Measurements from ENCODE around the gene EPGN.

The EPGN gene

DNA sequence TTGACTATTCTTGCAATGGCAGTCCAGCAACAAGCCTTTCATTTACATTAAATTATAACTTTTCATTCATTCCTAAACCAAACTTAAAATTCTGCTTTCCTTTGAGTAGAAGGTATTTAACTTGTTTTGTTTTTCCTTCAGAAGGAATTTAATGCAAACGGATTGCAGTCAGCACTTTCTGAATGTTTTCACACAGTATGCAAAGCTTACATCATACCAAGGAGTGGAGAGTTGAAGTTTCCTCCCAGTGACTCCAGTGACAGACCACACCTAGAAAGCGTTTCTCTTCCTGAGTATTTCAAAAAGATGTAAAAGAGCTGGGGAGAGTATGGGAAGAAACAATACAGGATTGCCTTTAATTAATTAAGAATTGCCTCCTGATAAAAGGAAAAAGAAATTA is 8.1 kb downstream of the EPGN start:
- peak; percentile 71 for DNase-seq (ENCODE audit: low read depth)
- H3K4me3 ChIP-seq (ENCODE audit: low read depth, low read length), result no peak overlapping the region
- TF ChIP-seq, protein P1, sequence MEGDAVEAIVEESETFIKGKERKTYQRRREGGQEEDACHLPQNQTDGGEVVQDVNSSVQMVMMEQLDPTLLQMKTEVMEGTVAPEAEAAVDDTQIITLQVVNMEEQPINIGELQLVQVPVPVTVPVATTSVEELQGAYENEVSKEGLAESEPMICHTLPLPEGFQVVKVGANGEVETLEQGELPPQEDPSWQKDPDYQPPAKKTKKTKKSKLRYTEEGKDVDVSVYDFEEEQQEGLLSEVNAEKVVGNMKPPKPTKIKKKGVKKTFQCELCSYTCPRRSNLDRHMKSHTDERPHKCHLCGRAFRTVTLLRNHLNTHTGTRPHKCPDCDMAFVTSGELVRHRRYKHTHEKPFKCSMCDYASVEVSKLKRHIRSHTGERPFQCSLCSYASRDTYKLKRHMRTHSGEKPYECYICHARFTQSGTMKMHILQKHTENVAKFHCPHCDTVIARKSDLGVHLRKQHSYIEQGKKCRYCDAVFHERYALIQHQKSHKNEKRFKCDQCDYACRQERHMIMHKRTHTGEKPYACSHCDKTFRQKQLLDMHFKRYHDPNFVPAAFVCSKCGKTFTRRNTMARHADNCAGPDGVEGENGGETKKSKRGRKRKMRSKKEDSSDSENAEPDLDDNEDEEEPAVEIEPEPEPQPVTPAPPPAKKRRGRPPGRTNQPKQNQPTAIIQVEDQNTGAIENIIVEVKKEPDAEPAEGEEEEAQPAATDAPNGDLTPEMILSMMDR (conservative IDR thresholded peaks at IDR 0.05; ENCODE audit: low read depth, low read length), result no peak

DNA sequence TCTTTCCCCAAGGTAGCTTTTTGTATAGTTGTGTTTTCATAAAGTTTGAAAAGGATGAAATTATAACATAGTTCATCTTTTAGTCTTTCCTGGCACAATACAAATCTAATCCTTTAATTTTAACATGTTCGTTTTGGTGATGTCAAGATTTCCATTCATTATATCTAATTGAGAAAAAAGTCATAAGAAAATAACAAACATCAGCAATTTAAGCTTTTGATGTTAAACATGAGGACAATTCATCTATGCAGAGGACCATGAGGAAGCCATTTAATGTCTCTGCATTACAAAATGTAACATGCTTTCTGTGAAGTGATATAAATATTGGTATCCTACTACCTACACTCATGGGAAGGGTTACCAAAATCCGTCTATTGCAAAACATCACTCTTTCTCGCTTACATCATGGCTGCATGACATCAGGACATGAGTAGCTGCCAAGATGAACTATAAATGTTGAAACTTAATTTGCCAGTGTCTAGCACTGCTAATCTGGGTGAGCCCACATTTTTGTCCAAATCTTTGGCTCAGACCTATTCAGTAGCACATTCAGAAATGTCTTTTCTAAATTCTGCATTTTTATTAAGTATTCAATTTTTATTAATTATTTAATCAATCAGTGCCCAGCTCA is 9.5 kb downstream of the EPGN start:
- no peak overlapping the region for H3K4me3 ChIP-seq (ENCODE audit: low read depth, low read length)
- DNase-seq (ENCODE audit: low read depth), result no peak
- TF ChIP-seq, protein P1 (conservative IDR thresholded peaks at IDR 0.05; ENCODE audit: low read depth, low read length), result no peak

DNA sequence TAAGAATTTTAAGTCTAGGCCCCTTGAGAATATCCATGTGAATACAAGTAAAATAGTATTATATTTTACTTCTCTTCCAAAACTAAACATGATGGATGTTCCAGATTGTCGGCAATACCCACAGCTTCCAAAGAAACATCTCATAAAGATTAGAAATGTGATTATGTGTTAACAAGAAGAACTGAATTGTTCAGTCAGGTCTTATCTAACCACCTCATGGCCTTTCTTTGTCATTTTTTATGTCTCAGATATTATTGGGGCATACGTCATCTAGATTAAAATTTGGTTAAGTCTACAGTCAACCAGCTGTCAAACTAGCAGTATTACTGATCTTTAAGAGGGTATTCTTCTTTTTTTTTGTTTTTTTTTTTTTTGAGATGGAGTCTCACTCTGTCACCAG is 10.0 kb downstream of the EPGN start:
- H3K4me3 ChIP-seq (ENCODE audit: low read depth, low read length), result no peak overlapping the region
- TF ChIP-seq, protein P1 (conservative IDR thresholded peaks at IDR 0.05; ENCODE audit: low read depth, low read length), result no peak
- DNase-seq (ENCODE audit: low read depth), result no peak

DNA sequence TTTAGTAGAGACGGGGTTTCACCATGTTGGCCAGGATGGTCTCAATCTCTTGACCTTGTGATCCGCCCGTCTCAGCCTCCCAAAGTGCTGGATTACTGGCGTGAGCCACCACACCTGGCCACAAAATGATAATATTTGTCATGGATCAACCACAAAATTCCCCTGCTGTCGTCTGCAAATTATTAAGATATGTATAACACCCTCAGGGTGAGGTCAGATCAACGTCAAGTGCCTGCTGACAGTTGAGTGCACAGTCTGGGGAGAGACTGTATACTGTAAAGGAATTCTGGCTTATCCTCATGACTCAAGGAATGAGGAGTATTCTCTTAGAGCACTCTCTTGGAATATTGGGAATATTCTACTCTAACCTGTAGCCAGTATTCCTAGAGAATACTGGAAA is 11.2 kb downstream of the EPGN start:
- H3K4me3 ChIP-seq (ENCODE audit: low read depth, low read length), result no peak overlapping the region
- no peak for DNase-seq (ENCODE audit: low read depth)
- TF ChIP-seq, protein P1 (conservative IDR thresholded peaks at IDR 0.05; ENCODE audit: low read depth, low read length), result no peak

DNA sequence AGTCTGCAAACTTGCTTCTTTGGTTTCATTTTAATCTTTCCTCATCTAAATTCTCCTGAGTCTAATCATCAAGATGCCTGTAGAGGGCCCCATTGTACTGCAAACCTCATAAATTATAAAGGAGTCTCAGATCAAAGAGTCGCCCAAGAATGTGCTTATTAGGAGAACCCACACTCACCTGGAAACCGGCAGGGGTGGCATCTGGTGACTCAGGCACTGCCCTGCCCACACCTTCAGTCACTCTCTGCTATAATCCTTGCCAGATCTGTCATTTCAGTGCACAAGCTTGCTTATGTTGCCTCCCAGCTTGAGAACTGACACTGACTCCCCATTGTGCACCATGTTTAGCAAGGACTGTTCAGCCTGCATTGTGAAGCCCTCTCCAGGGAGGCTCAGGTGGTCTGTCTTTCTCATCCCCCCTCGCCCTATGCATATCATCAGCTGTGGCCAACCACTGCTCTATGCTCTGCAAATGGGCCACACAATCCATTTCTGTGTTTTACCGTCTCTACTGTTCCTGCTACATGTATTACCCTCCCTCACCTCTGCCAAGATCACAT is 12.4 kb downstream of the EPGN start:
- peak; percentile 82 for DNase-seq (ENCODE audit: low read depth)
- peak overlapping the region; percentile 22 for H3K4me3 ChIP-seq (ENCODE audit: low read depth, low read length)
- TF ChIP-seq, protein P1 (conservative IDR thresholded peaks at IDR 0.05; ENCODE audit: low read depth, low read length), result peak; percentile 69

DNA sequence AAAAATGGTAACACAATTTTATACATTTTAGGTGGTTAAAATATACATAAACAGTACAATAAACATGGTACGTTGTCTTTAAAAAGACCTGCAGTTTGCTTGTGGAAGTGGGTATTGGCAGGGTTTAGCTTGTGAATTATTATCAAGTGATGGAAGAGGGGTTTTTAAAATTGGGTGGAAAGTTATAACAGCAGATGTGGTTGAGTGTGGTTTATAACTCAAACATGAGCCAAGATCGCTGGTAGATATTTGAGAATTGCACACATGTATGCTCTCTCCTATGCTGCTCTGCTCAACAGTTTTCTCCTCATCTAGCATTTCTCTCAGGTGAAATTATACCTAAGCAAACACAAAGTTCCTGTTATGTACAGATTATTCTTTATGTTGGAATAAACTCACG is 14.0 kb downstream of the EPGN start:
- TF ChIP-seq, protein P1 (conservative IDR thresholded peaks at IDR 0.05; ENCODE audit: low read depth, low read length), result no peak
- no peak overlapping the region for H3K4me3 ChIP-seq (ENCODE audit: low read depth, low read length)
- no peak for DNase-seq (ENCODE audit: low read depth)

DNA sequence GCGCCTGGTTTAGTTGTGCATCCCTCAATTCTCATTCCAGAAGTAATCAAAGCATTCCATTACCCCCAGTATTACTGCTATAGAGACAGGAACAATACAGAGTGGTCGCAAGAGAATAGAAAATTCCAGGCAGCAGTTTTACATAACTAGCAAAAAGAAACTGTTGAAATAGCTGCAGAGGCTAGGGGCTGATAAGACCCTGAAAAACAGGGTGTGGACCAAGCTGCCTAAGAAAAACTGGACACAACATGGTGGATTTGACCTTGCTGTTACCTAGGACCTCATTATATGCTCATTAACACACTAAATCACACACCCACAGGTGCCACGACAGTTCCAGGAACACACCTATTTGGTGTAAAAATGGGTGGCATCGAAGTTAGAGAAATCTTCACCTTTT is 15.4 kb downstream of the EPGN start:
- no peak overlapping the region for H3K4me3 ChIP-seq (ENCODE audit: low read depth, low read length)
- TF ChIP-seq, protein P1 (conservative IDR thresholded peaks at IDR 0.05; ENCODE audit: low read depth, low read length), result no peak
- DNase-seq (ENCODE audit: low read depth), result no peak
